NCI-H1417 treated with DMSO at 0.1 percent for 48 hours (cell line): ENCODE measurements around the gene FEN1.
A peak's percentile ranks its signal among the peaks of the same experiment; 100 is the strongest.

ENCODE experiments used
- DNase-seq: peaks from one replicate; lab custom pipeline; 2025; lab: John Stamatoyannopoulos, UW

Gene FEN1

GRCh38 chr11:61792310-61793082 is at the start of gene FEN1, which contains the start of gene TMEM258:
Gene FEN1, plus strand, starts transcription at chr11:61792911. Its CDS starts 2,451 bp downstream, at chr11:61795362.
Gene TMEM258, minus strand, starts transcription at chr11:61792599. Its CDS starts 41 bp downstream, at chr11:61792558.
- peak; percentile 80 for DNase-seq

- DNase-seq = no peak
These were observed 49.1 kb upstream of the FEN1 start for GRCh38 chr11:61743486-61744095.

- no peak for DNase-seq
These were observed 48.5 kb upstream of the FEN1 start for GRCh38 chr11:61744181-61744580.

- no peak for DNase-seq
These were observed 48.0 kb upstream of the FEN1 start for GRCh38 chr11:61744609-61745156.

- DNase-seq = no peak
These were observed 46.8 kb upstream of the FEN1 start for GRCh38 chr11:61745781-61746441.

GRCh38 chr11:61746442-61747191 is 46.1 kb upstream of the FEN1 start:
- DNase-seq = no peak

- DNase-seq = no peak
These were observed 45.3 kb upstream of the FEN1 start for GRCh38 chr11:61747192-61747966.

GRCh38 chr11:61747967-61748285 is 44.8 kb upstream of the FEN1 start:
- no peak for DNase-seq

GRCh38 chr11:61749591-61750217 is 43.0 kb upstream of the FEN1 start:
- no peak for DNase-seq

GRCh38 chr11:61750631-61751273 is 42.0 kb upstream of the FEN1 start:
- no peak for DNase-seq

- no peak for DNase-seq
These were observed 41.3 kb upstream of the FEN1 start for GRCh38 chr11:61751384-61751783.

- DNase-seq = no peak
These were observed 40.4 kb upstream of the FEN1 start, which contains the start of gene MYRF for GRCh38 chr11:61752117-61752924. Gene MYRF, plus strand, starts transcription at chr11:61752636. Its CDS starts 109 bp downstream, at chr11:61752745.

GRCh38 chr11:61752925-61753521 is 39.7 kb upstream of the FEN1 start:
- no peak for DNase-seq

- no peak for DNase-seq
These were observed 39.0 kb upstream of the FEN1 start for GRCh38 chr11:61753672-61754071.

- no peak for DNase-seq
These were observed 37.9 kb upstream of the FEN1 start for GRCh38 chr11:61754534-61755482.

GRCh38 chr11:61756147-61756451 is 36.6 kb upstream of the FEN1 start:
- DNase-seq = no peak

- DNase-seq = no peak
These were observed 36.1 kb upstream of the FEN1 start for GRCh38 chr11:61756452-61757212.
